Breast epithelium (tissue), 3 donors: Measurements from ENCODE around the gene SUPT4H1.

Experiments
- POLR2A ChIP-seq: fragments of 450-650 bp; IDR thresholded peaks from one replicate; pipeline ENCODE4 v1.6.1; 2016; ENCODE audit warnings: antibody characterized with exemption, mild to moderate bottlenecking, moderate library complexity
- POLR2AphosphoS5 ChIP-seq, 3 donors: sonication (generic); formaldehyde crosslinking; IDR thresholded peaks; one replicate each; pipeline ENCODE4 v1.6.1; 2017; ENCODE audit warnings: antibody characterized with exemption in 3 of 3
- TF ChIP-seq, protein P1 (sequence below), 3 donors: fragments of 450-650 bp; IDR thresholded peaks; one replicate each; pipeline ENCODE4 v1.5.1; 2016 to 2017; ENCODE audit warnings: antibody characterized with exemption in 3 of 3, mild to moderate bottlenecking in 3 of 3, moderate library complexity in 3 of 3

GRCh38 chr17:58334256-58334655 lies 17.7 kb downstream of the SUPT4H1 start:
- TF ChIP-seq, protein P1, sequence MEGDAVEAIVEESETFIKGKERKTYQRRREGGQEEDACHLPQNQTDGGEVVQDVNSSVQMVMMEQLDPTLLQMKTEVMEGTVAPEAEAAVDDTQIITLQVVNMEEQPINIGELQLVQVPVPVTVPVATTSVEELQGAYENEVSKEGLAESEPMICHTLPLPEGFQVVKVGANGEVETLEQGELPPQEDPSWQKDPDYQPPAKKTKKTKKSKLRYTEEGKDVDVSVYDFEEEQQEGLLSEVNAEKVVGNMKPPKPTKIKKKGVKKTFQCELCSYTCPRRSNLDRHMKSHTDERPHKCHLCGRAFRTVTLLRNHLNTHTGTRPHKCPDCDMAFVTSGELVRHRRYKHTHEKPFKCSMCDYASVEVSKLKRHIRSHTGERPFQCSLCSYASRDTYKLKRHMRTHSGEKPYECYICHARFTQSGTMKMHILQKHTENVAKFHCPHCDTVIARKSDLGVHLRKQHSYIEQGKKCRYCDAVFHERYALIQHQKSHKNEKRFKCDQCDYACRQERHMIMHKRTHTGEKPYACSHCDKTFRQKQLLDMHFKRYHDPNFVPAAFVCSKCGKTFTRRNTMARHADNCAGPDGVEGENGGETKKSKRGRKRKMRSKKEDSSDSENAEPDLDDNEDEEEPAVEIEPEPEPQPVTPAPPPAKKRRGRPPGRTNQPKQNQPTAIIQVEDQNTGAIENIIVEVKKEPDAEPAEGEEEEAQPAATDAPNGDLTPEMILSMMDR (IDR thresholded peaks at IDR 0.05), result no peak
- TF ChIP-seq POLR2AphosphoS5 (IDR thresholded peaks at IDR 0.05) (no peak), POLR2A (no peak)
